K562 (cell line): ENCODE results near the gene TRIO. TPM values are rescaled to one million over a fixed set of nuclear protein-coding genes. Genes with fewer than 3 reads are reported as not detected.

ENCODE experiments used
- CHD1 ChIP-seq: fragments of 200-600 bp; sonication (generic); IDR thresholded peaks from one replicate; pipeline ENCODE4 v1.6.1; 2012; ENCODE audit warnings: mild to moderate bottlenecking, moderate library complexity, low read length, inconsistent platforms
- DEAF1 ChIP-seq: fragments of 450-650 bp; formaldehyde crosslinking; IDR thresholded peaks from 2 replicates; pipeline ENCODE4 v1.4.0; 2020; ENCODE audit warnings: mild to moderate bottlenecking, moderate library complexity
- HDAC1 ChIP-seq, 2 experiments: fragments of 450-650 bp; IDR thresholded peaks; 2 replicates each; pipeline ENCODE4 v1.6.1; 2016 to 2017; ENCODE audit warnings: inconsistent platforms in 1 of 2, mild to moderate bottlenecking in 1 of 2, moderate library complexity in 1 of 2
- HDAC6 ChIP-seq: IDR thresholded peaks from 2 replicates; pipeline ENCODE4 v1.6.1; 2012; ENCODE audit warnings: low read depth, mild to moderate bottlenecking, control low read depth, inconsistent platforms, low read length, moderate library complexity
- POLR2AphosphoS2 ChIP-seq: IDR thresholded peaks from 2 replicates; pipeline ENCODE4 v1.6.1; 2012; ENCODE audit warnings: low read length, improper control_type of control experiment
- POLR2AphosphoS5 ChIP-seq: IDR thresholded peaks from 2 replicates; pipeline ENCODE4 v1.6.1; 2011; ENCODE audit warnings: mild to moderate bottlenecking, low read depth, low read length, moderate library complexity; ENCODE audit not compliant: control insufficient read depth, insufficient read depth
- RBFOX2 ChIP-seq: fragments of 200-400 bp; formaldehyde crosslinking; IDR thresholded peaks from 2 replicates; pipeline ENCODE4 v1.6.1; 2017; ENCODE audit warnings: low read depth, mild to moderate bottlenecking, low read length, moderate library complexity
- TGIF2 ChIP-seq: sonication (generic); formaldehyde crosslinking; IDR thresholded peaks from 2 replicates; pipeline ENCODE4 v1.8.1; 2022; ENCODE audit warnings: mild to moderate bottlenecking, missing genetic modification reagents, moderate library complexity
- ZNF24 ChIP-seq: fragments of 450-650 bp; IDR thresholded peaks from 2 replicates; pipeline ENCODE4 v1.6.1; 2016
- polyA plus RNA-seq, 8 experiments: library from polyadenylated mRNA; depleted of rRNA in 4 of 8; stranded (reverse) in 5 of 8; unstranded in 3 of 8; fragments of >200 nt; fragmentation: Nextera tagmentation in 2 of 8; fragmentation: Illumina TruSeq in 1 of 8; extraction: Ambion mirVana in 2 of 8; extraction: Trizol in 1 of 8; gene quantifications; 2 replicates each; pipeline versions ENCODE4 v1.2.1 to v1.2.3, GENCODE V29; 2011 to 2014; ENCODE audit warnings: inconsistent platforms in 1 of 8, missing spikeins in 1 of 8
- total RNA-seq, 7 experiments: library from RNA; depleted of rRNA in 6 of 7; stranded (reverse); fragments of >200 nt in 6 of 7; fragmentation: Illumina TruSeq in 2 of 7; extraction: Trizol in 2 of 7; gene quantifications; 2 replicates each; pipeline versions ENCODE4 v1.2.1 to v1.2.3, GENCODE V29; 2011 to 2021; ENCODE audit warnings: low replicate concordance in 1 of 7

The TRIO gene
- total and polyA plus RNA-seq, 9 of the 15 experiments (the other 6 are each of a cell fraction or from before 2014, with no cell fraction given) = 0.24 to 5.0 (median 1.1) TPM

GRCh38 chr5:14164164-14165163 is 21.3 kb downstream of the TRIO start (continued):
- TF ChIP-seq HDAC1 (IDR thresholded peaks at IDR 0.05) (no peak), DEAF1 (no peak), TGIF2 (no peak), ZNF24 (no peak), POLR2AphosphoS2 (no peak), POLR2AphosphoS5 (no peak), HDAC6 (no peak), CHD1 (no peak), RBFOX2 (no peak)
